Measurements from ENCODE around the gene TEX53. TPM values are rescaled to one million over a fixed set of nuclear protein-coding genes. Genes with fewer than 3 reads are reported as not detected.

Gene TEX53
- total RNA-seq, 4 donors from 2014 or later, result not detected

GRCh38 chr9:114607671-114608524, 49.7 kb downstream of the TEX53 start:
- WGBS, 2 donors, result 86% methylated on average over 6 of the region's 6 CpGs
- H3K4me3 ChIP-seq (ENCODE audit: low read depth, poor library complexity, severe bottlenecking), result no peak overlapping the region
- TF ChIP-seq CTCF (IDR thresholded peaks at IDR 0.05) (no peak), POLR2A (IDR thresholded peaks at IDR 0.05) (no peak)
- no peak for DNase-seq (ENCODE audit: low spot score in 2 of 2)
- intact Hi-C loops (cut with DNase I; ENCODE audit: low total_unique reads), result no loop called here

GRCh38 chr9:114606597-114607207, 50.9 kb downstream of the TEX53 start:
- intact Hi-C loops (cut with DNase I; ENCODE audit: low total_unique reads), result no loop called here
- no peak for DNase-seq (ENCODE audit: low spot score in 2 of 2)
- no peak overlapping the region for H3K4me3 ChIP-seq (ENCODE audit: low read depth, poor library complexity, severe bottlenecking)
- TF ChIP-seq POLR2A (IDR thresholded peaks at IDR 0.05) (no peak), CTCF (IDR thresholded peaks at IDR 0.05) (no peak)

Other genes starting within 250 kb of the TEX53 start
- gene WHRN, start 152.3 kb downstream of the TEX53 start, total RNA-seq, result 10 to 100 TPM in 3 of 4 donors, 1 to 10 TPM in 1; 8.7 to 15.0 (median 10.5) TPM
- gene ATP6V1G1, start 70.0 kb downstream of the TEX53 start, total RNA-seq, result 100 to 1,000 TPM; 152 to 214 (median 185) TPM
- gene TMEM268, start 46.5 kb downstream of the TEX53 start, total RNA-seq, result 1 to 10 TPM; 3.2 to 8.6 (median 4.0) TPM
- not detected for gene TEX48, start 24.4 kb upstream of the TEX53 start, total RNA-seq
- gene TNFSF15, start 148.2 kb upstream of the TEX53 start, total RNA-seq, result under 1 TPM in 3 of 4 donors, not detected in 1; 0.08 to 0.88 (median 0.26) TPM

All from lower leg skin (tissue), 4 donors.